IMR-90 (cell line): Measurements from ENCODE around the gene POGLUT2. TPM values are rescaled to one million over a fixed set of nuclear protein-coding genes. Genes with fewer than 3 reads are reported as not detected.

Source experiments
- ATAC-seq: fragments of 200-7000 bp; cut with Tn5 transposase; 2 replicates; pipeline ENCODE4 v1.9.1; 2020; ENCODE audit warnings: low read depth, mild to moderate bottlenecking, moderate library complexity
- BruUV-seq: library from RNA; stranded (reverse); fragments of 400-500 nt; replicated peaks from 2 replicates; lab custom pipeline; 2021; lab: Mats Ljungman, UMichigan
- CTCF ChIA-PET: fragments of 300-600 bp; formaldehyde crosslinking; extraction: SDS; loops from one replicate; lab custom pipeline; 2021; ENCODE audit warnings: antibody characterized with exemption; lab: Yijun Ruan, JAX
- POLR2A ChIA-PET: fragments of 300-600 bp; sonication (Branson Sonifier 250); formaldehyde crosslinking; loops from one replicate; lab custom pipeline; 2022; ENCODE audit warnings: antibody characterized with exemption; ENCODE audit not compliant: unreplicated experiment; lab: Charles Lee
- DNase-seq: peaks from one replicate; pipeline ENCODE4 v3.0.0; 2013
- H2AFZ ChIP-seq: replicated peaks from 2 replicates; pipeline ENCODE3; 2013; ENCODE audit warnings: low read length, mild to moderate bottlenecking; ENCODE audit not compliant: poor library complexity
- H2AK5ac ChIP-seq: 2 replicates; pipeline ENCODE4 v1.6.1; 2013; ENCODE audit warnings: low read depth, low read length, inconsistent platforms
- H2AK9ac ChIP-seq: replicated peaks from 2 replicates; pipeline ENCODE3; 2013; ENCODE audit warnings: mild to moderate bottlenecking, low read depth, low read length, moderate library complexity; ENCODE audit not compliant: poor library complexity
- H2BK120ac ChIP-seq: 2 replicates; pipeline ENCODE4 v1.6.1; 2013; ENCODE audit warnings: low read depth, low read length, inconsistent platforms
- H2BK15ac ChIP-seq: 3 replicates; pipeline ENCODE4 v1.6.1; 2013; ENCODE audit warnings: low read depth, low read length, inconsistent platforms
- H2BK20ac ChIP-seq: 2 replicates; pipeline ENCODE4 v1.6.1; 2013; ENCODE audit warnings: low read depth, mild to moderate bottlenecking, inconsistent platforms, low read length, moderate library complexity
- H2BK5ac ChIP-seq: 2 replicates; pipeline ENCODE4 v1.6.1; 2013; ENCODE audit warnings: mild to moderate bottlenecking, low read depth, low read length, inconsistent platforms; ENCODE audit not compliant: poor library complexity, severe bottlenecking
- H3K14ac ChIP-seq: replicated peaks from 2 replicates; pipeline ENCODE4 v1.6.1; 2013; ENCODE audit warnings: low read depth, low read length, inconsistent platforms
- H3K18ac ChIP-seq: 2 replicates; pipeline ENCODE4 v1.6.1; 2013; ENCODE audit warnings: low read depth, low read length, control low read depth
- H3K23ac ChIP-seq: 2 replicates; pipeline ENCODE4 v1.6.1; 2013; ENCODE audit warnings: low read depth, low read length, inconsistent platforms
- H3K27ac ChIP-seq: 2 replicates; pipeline ENCODE4 v1.5.1; 2013; ENCODE audit warnings: mild to moderate bottlenecking, control low read depth, low read length; ENCODE audit not compliant: insufficient read depth
- H3K27me3 ChIP-seq: 2 replicates; pipeline ENCODE4 v1.6.1; 2013; ENCODE audit warnings: low read length; ENCODE audit not compliant: control insufficient read depth, insufficient read depth
- H3K36me3 ChIP-seq: 2 replicates; pipeline ENCODE4 v1.6.1; 2013; ENCODE audit warnings: low read length, mixed read lengths; ENCODE audit not compliant: control insufficient read depth, insufficient read depth
- H3K4ac ChIP-seq: 2 replicates; pipeline ENCODE4 v1.6.1; 2013; ENCODE audit warnings: low read depth, low read length, inconsistent platforms
- H3K4me1 ChIP-seq: 2 replicates; pipeline ENCODE4 v1.6.1; 2013; ENCODE audit warnings: low read length, mixed read lengths; ENCODE audit not compliant: control insufficient read depth, insufficient read depth
- H3K4me2 ChIP-seq: 2 replicates; pipeline ENCODE4 v1.6.1; 2013; ENCODE audit warnings: low read depth, mild to moderate bottlenecking, control low read depth, low read length, moderate library complexity
- H3K4me3 ChIP-seq: 2 replicates; pipeline ENCODE4 v1.5.1; 2013; ENCODE audit warnings: low read depth, mild to moderate bottlenecking, control low read depth, low read length, moderate library complexity; ENCODE audit not compliant: insufficient read depth
- H3K56ac ChIP-seq: 2 replicates; pipeline ENCODE4 v1.6.1; 2013; ENCODE audit warnings: low read length, inconsistent platforms; ENCODE audit not compliant: insufficient read depth; ENCODE audit errors: extremely low read depth
- H3K79me1 ChIP-seq, 2 experiments: 2 replicates each; pipeline ENCODE4 v1.6.1; 2013; ENCODE audit warnings: low read length in 2 of 2, inconsistent platforms in 1 of 2, low read depth in 1 of 2
- H3K9ac ChIP-seq: 2 replicates; pipeline ENCODE4 v1.6.1; 2013; ENCODE audit warnings: low read depth, low read length, control low read depth
- H3K9me1 ChIP-seq: 2 replicates; pipeline ENCODE4 v1.6.1; 2013; ENCODE audit warnings: low read length, inconsistent platforms; ENCODE audit not compliant: insufficient read depth
- H3K9me3 ChIP-seq: 2 replicates; pipeline ENCODE4 v1.6.1; 2013; ENCODE audit warnings: low read length; ENCODE audit not compliant: control insufficient read depth, insufficient read depth
- H4K20me1 ChIP-seq: 2 replicates; pipeline ENCODE4 v1.6.1; 2013; ENCODE audit warnings: low read length, inconsistent platforms; ENCODE audit not compliant: insufficient read depth
- H4K5ac ChIP-seq: 2 replicates; pipeline ENCODE4 v1.6.1; 2013; ENCODE audit warnings: mild to moderate bottlenecking, low read depth, low read length, control low read depth
- H4K8ac ChIP-seq, 2 experiments: 2 replicates each; pipeline ENCODE4 v1.6.1; 2013; ENCODE audit warnings: low read depth in 2 of 2, low read length in 2 of 2, control low read depth in 1 of 2, inconsistent platforms in 1 of 2
- H4K91ac ChIP-seq: 2 replicates; pipeline ENCODE4 v1.6.1; 2013; ENCODE audit warnings: low read depth, low read length, inconsistent platforms; ENCODE audit not compliant: insufficient read depth
- BHLHE40 ChIP-seq: fragments of 150-350 bp; IDR thresholded peaks from 2 replicates; pipeline ENCODE4 v1.6.1; 2016; ENCODE audit warnings: mild to moderate bottlenecking, low read depth, low read length
- CEBPB ChIP-seq: IDR thresholded peaks from 2 replicates; pipeline ENCODE4 v1.6.1; 2012; ENCODE audit warnings: low read depth, low read length, improper control_type of control experiment
- CHD1 ChIP-seq: IDR thresholded peaks from 2 replicates; pipeline ENCODE4 v1.6.1; 2012; ENCODE audit warnings: low read depth, low read length, improper control_type of control experiment
- FOS ChIP-seq: fragments of 150-350 bp; IDR thresholded peaks from 2 replicates; pipeline ENCODE4 v1.6.1; 2016; ENCODE audit warnings: low read depth, low read length
- MAFK ChIP-seq: IDR thresholded peaks from 2 replicates; pipeline ENCODE4 v1.6.1; 2012; ENCODE audit warnings: low read depth, low read length, improper control_type of control experiment
- MXI1 ChIP-seq: IDR thresholded peaks from 2 replicates; pipeline ENCODE4 v1.6.1; 2012; ENCODE audit warnings: low read depth, mild to moderate bottlenecking, low read length, moderate library complexity, borderline replicate concordance
- NFE2L2 ChIP-seq: fragments of 150-350 bp; IDR thresholded peaks from 2 replicates; pipeline ENCODE4 v1.6.1; 2016; ENCODE audit warnings: low read depth, mild to moderate bottlenecking, low read length
- POLR2A ChIP-seq: IDR thresholded peaks from 2 replicates; pipeline ENCODE4 v1.6.1; 2012; ENCODE audit warnings: mild to moderate bottlenecking, low read depth, low read length
- RCOR1 ChIP-seq: IDR thresholded peaks from 2 replicates; pipeline ENCODE4 v1.6.1; 2012; ENCODE audit warnings: mild to moderate bottlenecking, low read length, improper control_type of control experiment; ENCODE audit not compliant: insufficient replicate concordance
- RFX5 ChIP-seq: IDR thresholded peaks from 2 replicates; pipeline ENCODE4 v1.8.0; 2012; ENCODE audit warnings: low read depth, mild to moderate bottlenecking, low read length, moderate library complexity
- WGBS, 2 experiments: methylation state at CpG; one replicate each; pipeline versions ENCODE4 v1.1.5 to v1.1.7; 2013; ENCODE audit warnings: missing lambda C conversion rate in 2 of 2; ENCODE audit not compliant: insufficient read length in 1 of 2; ENCODE audit errors: extremely low coverage in 2 of 2; 5-methylcytosine and 5-hydroxymethylcytosine counted together
- dilution Hi-C: fragments of 300-500 bp; cut with HindIII; formaldehyde crosslinking; loops from one replicate; pipeline ENCODE4 v1.14.3; 2018; ENCODE audit warnings: low sequenced_read_pairs; ENCODE audit not compliant: unreplicated experiment
- in situ Hi-C: fragments of 300-500 bp; cut with MboI; formaldehyde crosslinking; loops from 3 replicates; pipeline ENCODE4 v1.14.3; 2019; ENCODE audit warnings: low sequenced_read_pairs, inconsistent platforms, mixed read lengths
- intact Hi-C: fragments of 100-400 bp; cut with micrococcal nuclease; formaldehyde crosslinking; loops from 2 replicates; pipeline ENCODE4 v1.10.0; 2022
- polyA plus RNA-seq, 3 experiments: library from polyadenylated mRNA; depleted of rRNA; stranded (reverse); fragments of >200 nt; gene quantifications; 2 replicates each; pipeline ENCODE4 v1.2.3, GENCODE V29; 2012; ENCODE audit warnings: low replicate concordance in 1 of 3
- total RNA-seq: library from RNA; depleted of rRNA; stranded (reverse); fragments of >200 nt; gene quantifications from 2 replicates; pipeline ENCODE4 v1.2.3, GENCODE V29; 2012
- TF ChIP-seq, protein P1 (sequence below): fragments of 150-350 bp; IDR thresholded peaks from 2 replicates; pipeline ENCODE4 v1.6.1; 2016; ENCODE audit warnings: low read depth, mild to moderate bottlenecking, low read length, moderate library complexity, borderline replicate concordance
- TF ChIP-seq, protein P2 (sequence below): conservative IDR thresholded peaks from 2 replicates; pipeline ENCODE4 v1.5.1; 2012; ENCODE audit warnings: mild to moderate bottlenecking, low read depth, low read length, improper control_type of control experiment

The POGLUT2 gene
- total and polyA plus RNA-seq, 2 of the 4 experiments (the other 2 are of a cell fraction), result 10.6 to 14.3 TPM

DNA sequence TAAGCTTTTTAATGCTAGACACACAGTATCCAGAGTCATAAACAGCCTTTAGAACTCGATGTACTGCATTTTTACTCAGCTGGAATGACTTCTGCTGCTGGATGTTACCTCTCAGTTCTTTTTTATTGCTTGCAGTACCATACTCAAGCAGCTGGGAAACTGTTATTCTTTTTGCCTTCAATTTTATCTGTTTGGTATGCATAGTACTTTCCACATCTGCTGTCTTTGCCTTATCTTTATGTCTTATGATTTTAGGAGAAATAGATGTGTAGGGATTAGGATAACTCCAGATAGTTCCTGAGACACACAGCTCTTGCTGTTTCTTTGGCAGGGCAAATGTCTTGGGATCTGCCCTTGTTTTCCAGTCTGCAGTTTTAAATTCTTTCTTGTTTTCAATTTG, 56.7 kb downstream of the POGLUT2 start:
- POLR2A ChIA-PET, result no interaction called here

More for the DNA sequence above, 56.7 kb downstream of the POGLUT2 start:
- whole genome bisulfite sequencing, 2 experiments, result no CpG with 5 or more reads among the region's 1 CpG
- intact Hi-C loops (no loop called here), in situ Hi-C loops (no loop called here), dilution Hi-C loops (no loop called here)
- no peak overlapping the region for H3K4me2 ChIP-seq
- 0 out of 2 replicates have a peak, but pooled peaks cover 2% of the 10 kb centered on the region for H3K9me3 ChIP-seq
- H4K20me1 ChIP-seq, result no peaks in the 10 kb centered on the region
- no peaks in the 10 kb centered on the region for H3K36me3 ChIP-seq
- no peak overlapping the region for H3K27ac ChIP-seq
- H3K14ac ChIP-seq, result no peak overlapping the region
- H2AK9ac ChIP-seq, result no peak overlapping the region
- H2AK5ac ChIP-seq, result no peak overlapping the region
- no peak overlapping the region for H2BK120ac ChIP-seq
- no peak overlapping the region for H2BK15ac ChIP-seq
- no peaks in the 10 kb centered on the region for H3K4me1 ChIP-seq
- no peak overlapping the region for H2BK5ac ChIP-seq
- CTCF ChIA-PET, result no interaction called here
- H4K5ac ChIP-seq, result no peak overlapping the region
- no peaks in the 10 kb centered on the region for H3K9me1 ChIP-seq
- no peak overlapping the region for H3K9ac ChIP-seq
- no peak overlapping the region for H4K91ac ChIP-seq
- no peak overlapping the region for H2BK20ac ChIP-seq
- peaks cover 4% of the 10 kb centered on the region for H3K27me3 ChIP-seq
- BruUV-seq, result no TSS peak
- TF ChIP-seq BHLHE40 (no peak), POLR2A (no peak), MAFK (no peak), RFX5 (no peak), FOS (no peak), RCOR1 (no peak), NFE2L2 (no peak), CEBPB (no peak), CHD1 (no peak), MXI1 (no peak)
- TF ChIP-seq, protein P1, sequence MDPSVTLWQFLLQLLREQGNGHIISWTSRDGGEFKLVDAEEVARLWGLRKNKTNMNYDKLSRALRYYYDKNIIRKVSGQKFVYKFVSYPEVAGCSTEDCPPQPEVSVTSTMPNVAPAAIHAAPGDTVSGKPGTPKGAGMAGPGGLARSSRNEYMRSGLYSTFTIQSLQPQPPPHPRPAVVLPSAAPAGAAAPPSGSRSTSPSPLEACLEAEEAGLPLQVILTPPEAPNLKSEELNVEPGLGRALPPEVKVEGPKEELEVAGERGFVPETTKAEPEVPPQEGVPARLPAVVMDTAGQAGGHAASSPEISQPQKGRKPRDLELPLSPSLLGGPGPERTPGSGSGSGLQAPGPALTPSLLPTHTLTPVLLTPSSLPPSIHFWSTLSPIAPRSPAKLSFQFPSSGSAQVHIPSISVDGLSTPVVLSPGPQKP, result no peak
- TF ChIP-seq, protein P2, sequence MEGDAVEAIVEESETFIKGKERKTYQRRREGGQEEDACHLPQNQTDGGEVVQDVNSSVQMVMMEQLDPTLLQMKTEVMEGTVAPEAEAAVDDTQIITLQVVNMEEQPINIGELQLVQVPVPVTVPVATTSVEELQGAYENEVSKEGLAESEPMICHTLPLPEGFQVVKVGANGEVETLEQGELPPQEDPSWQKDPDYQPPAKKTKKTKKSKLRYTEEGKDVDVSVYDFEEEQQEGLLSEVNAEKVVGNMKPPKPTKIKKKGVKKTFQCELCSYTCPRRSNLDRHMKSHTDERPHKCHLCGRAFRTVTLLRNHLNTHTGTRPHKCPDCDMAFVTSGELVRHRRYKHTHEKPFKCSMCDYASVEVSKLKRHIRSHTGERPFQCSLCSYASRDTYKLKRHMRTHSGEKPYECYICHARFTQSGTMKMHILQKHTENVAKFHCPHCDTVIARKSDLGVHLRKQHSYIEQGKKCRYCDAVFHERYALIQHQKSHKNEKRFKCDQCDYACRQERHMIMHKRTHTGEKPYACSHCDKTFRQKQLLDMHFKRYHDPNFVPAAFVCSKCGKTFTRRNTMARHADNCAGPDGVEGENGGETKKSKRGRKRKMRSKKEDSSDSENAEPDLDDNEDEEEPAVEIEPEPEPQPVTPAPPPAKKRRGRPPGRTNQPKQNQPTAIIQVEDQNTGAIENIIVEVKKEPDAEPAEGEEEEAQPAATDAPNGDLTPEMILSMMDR, result no peak
- no peak overlapping the region for H4K8ac ChIP-seq
- DNase-seq, result no peak
- no peak overlapping the region for H3K23ac ChIP-seq
- no peak overlapping the region for H3K18ac ChIP-seq
- no peak overlapping the region for H3K4me3 ChIP-seq
- H2AFZ ChIP-seq, result no peak overlapping the region
- ATAC-seq, result no peak
- no peaks in the 10 kb centered on the region for H3K79me1 ChIP-seq
- H3K4ac ChIP-seq, result no peak overlapping the region
- H3K56ac ChIP-seq, result no peak overlapping the region
